GM23248 (cell line): ENCODE data around the gene MRPL24.

ENCODE experiments used
- EZH2 ChIP-seq: fragments of 200-600 bp; sonication (generic); IDR thresholded peaks from 2 replicates; pipeline ENCODE4 v1.6.1; 2018; ENCODE audit warnings: antibody characterized with exemption, mild to moderate bottlenecking; ENCODE audit not compliant: insufficient read depth, poor library complexity, severe bottlenecking
- EZH2phosphoT487 ChIP-seq: fragments of 200-600 bp; sonication (generic); IDR thresholded peaks from 2 replicates; pipeline ENCODE4 v1.6.1; 2018; ENCODE audit warnings: antibody characterized with exemption, moderate library complexity, mild to moderate bottlenecking, low read depth; ENCODE audit not compliant: insufficient read depth

GRCh38 chr1:156700736-156701531 is 40.0 kb downstream of the MRPL24 start:
- no peak for TF ChIP-seq EZH2
- TF ChIP-seq EZH2phosphoT487 = no peak
